Measurements from ENCODE around the gene ELFN2. TPM values are rescaled to one million over a fixed set of nuclear protein-coding genes. Genes with fewer than 3 reads are reported as not detected.

Gene ELFN2
- total RNA-seq, 1 donor from 2014 or later, result under 0.01 TPM

DNA sequence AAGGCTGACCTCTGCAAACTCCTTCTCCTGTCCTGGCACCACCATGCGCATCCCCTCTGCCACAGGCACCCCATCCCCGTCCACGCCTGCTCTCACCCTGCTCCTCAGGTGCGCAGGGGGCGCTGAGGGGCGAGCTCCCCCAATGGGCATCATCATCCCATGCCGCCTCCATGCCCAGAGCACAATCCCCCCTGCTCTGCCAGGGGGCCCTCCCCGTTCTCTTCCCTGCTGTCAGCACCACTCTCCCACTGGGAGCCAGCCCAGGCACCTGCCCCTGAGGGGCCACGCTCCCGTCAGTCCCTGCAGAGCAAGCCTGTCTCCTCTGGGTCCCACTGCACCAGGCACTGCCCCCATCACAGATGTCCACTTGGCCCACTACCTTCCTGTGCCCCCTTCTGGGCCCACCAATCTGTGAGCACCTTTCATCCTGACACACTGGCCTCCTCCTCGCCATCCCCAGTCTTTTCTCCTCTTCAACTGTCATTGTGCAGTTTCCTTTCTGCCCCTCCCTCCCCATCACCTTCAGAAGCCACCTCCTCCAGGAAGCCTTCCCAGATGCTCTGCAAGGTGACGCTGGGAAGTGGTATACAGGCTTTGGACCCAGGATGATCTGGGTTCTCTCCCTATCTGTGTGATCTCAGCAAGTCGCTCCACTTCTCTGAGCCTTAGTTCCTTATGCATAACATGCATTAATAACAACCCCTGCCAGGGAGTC is 82.4 kb downstream of the ELFN2 start:
- H3K27ac ChIP-seq (ENCODE audit: low read depth, low read length), result no peak overlapping the region
- no peaks in the 10 kb centered on the region for H3K9me3 ChIP-seq (ENCODE audit: control insufficient read depth in 3 of 3, low read length in 3 of 3)
- H3K4me1 ChIP-seq (ENCODE audit: control insufficient read depth in 3 of 3, insufficient read depth in 3 of 3, low read length in 3 of 3), result no peaks in the 10 kb centered on the region
- peaks cover 36 to 41% (median 36%) of the 10 kb centered on the region in 3 donors for H3K27me3 ChIP-seq (ENCODE audit: control insufficient read depth in 3 of 3, insufficient read depth in 3 of 3, low read length in 3 of 3)
- no peak overlapping the region for H3K4me3 ChIP-seq (ENCODE audit: low read length in 3 of 3)
- H3K36me3 ChIP-seq (ENCODE audit: control insufficient read depth in 3 of 3, insufficient read depth in 3 of 3, low read length in 3 of 3), result no peaks in the 10 kb centered on the region
- no peak overlapping the region for H3K9ac ChIP-seq (ENCODE audit: low read depth in 1 of 3, low read length in 3 of 3)

DNA sequence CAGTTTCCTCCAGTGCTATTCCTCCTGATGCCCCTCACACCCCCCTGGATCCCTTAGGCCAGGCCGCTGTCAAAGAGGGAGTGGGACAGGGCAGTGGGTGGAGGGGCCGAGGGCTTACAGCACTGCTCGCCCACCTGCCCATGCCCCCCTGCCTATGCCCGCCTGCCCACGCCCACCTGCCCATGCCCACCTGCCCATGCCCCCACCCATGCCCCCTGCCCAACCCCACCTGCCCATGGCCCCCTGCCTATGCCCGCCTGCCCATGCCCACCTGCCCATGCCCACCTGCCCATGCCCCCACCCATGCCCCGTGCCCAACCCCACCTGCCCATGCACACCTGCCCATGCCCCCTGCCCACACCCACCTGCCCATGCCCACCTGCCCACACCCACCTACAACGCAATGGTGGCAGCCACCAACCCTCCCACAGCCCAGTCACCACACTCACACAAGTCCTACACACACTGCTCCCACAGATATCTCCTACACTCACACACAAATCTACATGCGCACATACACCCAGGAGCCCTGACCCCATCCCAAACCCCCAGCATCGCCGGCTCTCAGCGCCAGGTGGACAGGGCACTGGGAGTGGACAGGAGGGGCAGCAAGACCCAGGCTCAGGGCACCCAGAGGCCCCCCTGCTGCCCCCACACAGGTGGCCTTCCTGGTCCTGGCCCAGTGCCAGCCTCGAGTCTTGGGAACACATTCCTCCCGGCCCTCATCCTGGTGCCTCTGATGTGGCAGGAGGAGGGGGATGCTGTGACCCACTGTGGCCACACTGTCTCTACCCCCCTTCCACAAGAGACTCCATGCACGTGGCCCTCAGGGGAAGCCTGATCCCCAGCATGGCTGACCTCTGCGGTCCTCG is 83.2 kb downstream of the ELFN2 start:
- Histone ChIP-seq H3K36me3 (ENCODE audit: control insufficient read depth in 3 of 3, insufficient read depth in 3 of 3, low read length in 3 of 3) (no peaks in the 10 kb centered on the region), H3K4me1 (ENCODE audit: control insufficient read depth in 3 of 3, insufficient read depth in 3 of 3, low read length in 3 of 3) (no peaks in the 10 kb centered on the region), H3K27me3 (ENCODE audit: control insufficient read depth in 3 of 3, insufficient read depth in 3 of 3, low read length in 3 of 3) (peaks cover 44 to 49% (median 44%) of the 10 kb centered on the region in 3 donors), H3K4me3 (ENCODE audit: low read length in 3 of 3) (no peak overlapping the region), H3K27ac (ENCODE audit: low read depth, low read length) (no peak overlapping the region), H3K9ac (ENCODE audit: low read depth in 1 of 3, low read length in 3 of 3) (no peak overlapping the region), H3K9me3 (ENCODE audit: control insufficient read depth in 3 of 3, low read length in 3 of 3) (no peaks in the 10 kb centered on the region)

DNA sequence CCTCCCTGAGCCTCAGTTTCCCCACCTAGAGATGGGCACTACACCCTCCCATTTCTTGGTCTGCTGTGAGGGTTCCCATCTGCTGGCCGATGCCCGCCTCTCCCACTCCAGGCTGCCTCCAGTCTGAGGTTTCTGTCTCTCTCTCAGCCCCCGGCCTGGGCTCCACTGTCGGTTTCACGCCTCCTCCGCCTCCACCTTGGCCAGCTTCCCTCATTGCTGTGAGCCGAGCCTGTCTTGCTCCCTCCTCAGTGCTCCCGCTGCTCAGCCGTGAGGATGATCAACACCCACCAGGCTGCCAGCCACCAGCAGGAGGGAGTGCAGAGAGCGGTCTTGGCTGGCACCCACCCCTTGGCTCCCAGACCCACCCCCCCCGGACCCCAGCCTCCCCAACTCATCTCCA is 83.9 kb downstream of the ELFN2 start:
- Histone ChIP-seq H3K4me1 (ENCODE audit: control insufficient read depth in 3 of 3, insufficient read depth in 3 of 3, low read length in 3 of 3) (no peaks in the 10 kb centered on the region), H3K36me3 (ENCODE audit: control insufficient read depth in 3 of 3, insufficient read depth in 3 of 3, low read length in 3 of 3) (no peaks in the 10 kb centered on the region), H3K9me3 (ENCODE audit: control insufficient read depth in 3 of 3, low read length in 3 of 3) (no peaks in the 10 kb centered on the region), H3K27me3 (ENCODE audit: control insufficient read depth in 3 of 3, insufficient read depth in 3 of 3, low read length in 3 of 3) (peaks cover 51 to 54% (median 51%) of the 10 kb centered on the region in 3 donors), H3K27ac (ENCODE audit: low read depth, low read length) (no peak overlapping the region), H3K4me3 (ENCODE audit: low read length in 3 of 3) (no peak overlapping the region), H3K9ac (ENCODE audit: low read depth in 1 of 3, low read length in 3 of 3) (no peak overlapping the region)

DNA sequence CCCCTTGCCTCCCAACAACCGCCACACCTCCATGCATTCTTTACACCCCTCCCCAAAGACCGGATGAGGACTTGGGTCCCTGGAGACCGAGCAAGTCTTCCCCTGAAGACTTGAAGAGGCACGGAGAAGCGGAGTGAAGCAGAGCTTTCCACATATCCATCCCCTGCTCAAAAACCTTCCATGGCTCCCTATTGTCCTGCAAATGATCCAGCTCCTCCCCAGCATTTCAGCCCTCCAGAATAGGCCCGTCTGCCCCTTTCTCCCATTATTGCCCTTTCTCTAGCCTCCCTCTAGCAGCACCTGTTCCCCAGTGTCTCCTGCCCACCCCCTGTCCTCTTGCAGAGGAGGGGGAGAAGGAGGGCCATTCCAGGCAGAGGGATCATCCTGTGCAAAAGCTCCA is 85.2 kb downstream of the ELFN2 start:
- Histone ChIP-seq H3K9ac (ENCODE audit: low read depth in 1 of 3, low read length in 3 of 3) (no peak overlapping the region), H3K9me3 (ENCODE audit: control insufficient read depth in 3 of 3, low read length in 3 of 3) (no peaks in the 10 kb centered on the region), H3K4me1 (ENCODE audit: control insufficient read depth in 3 of 3, insufficient read depth in 3 of 3, low read length in 3 of 3) (no peaks in the 10 kb centered on the region), H3K36me3 (ENCODE audit: control insufficient read depth in 3 of 3, insufficient read depth in 3 of 3, low read length in 3 of 3) (no peaks in the 10 kb centered on the region), H3K27ac (ENCODE audit: low read depth, low read length) (no peak overlapping the region), H3K4me3 (ENCODE audit: low read length in 3 of 3) (no peak overlapping the region), H3K27me3 (ENCODE audit: control insufficient read depth in 3 of 3, insufficient read depth in 3 of 3, low read length in 3 of 3) (peaks cover 58 to 65% (median 59%) of the 10 kb centered on the region in 3 donors)

DNA sequence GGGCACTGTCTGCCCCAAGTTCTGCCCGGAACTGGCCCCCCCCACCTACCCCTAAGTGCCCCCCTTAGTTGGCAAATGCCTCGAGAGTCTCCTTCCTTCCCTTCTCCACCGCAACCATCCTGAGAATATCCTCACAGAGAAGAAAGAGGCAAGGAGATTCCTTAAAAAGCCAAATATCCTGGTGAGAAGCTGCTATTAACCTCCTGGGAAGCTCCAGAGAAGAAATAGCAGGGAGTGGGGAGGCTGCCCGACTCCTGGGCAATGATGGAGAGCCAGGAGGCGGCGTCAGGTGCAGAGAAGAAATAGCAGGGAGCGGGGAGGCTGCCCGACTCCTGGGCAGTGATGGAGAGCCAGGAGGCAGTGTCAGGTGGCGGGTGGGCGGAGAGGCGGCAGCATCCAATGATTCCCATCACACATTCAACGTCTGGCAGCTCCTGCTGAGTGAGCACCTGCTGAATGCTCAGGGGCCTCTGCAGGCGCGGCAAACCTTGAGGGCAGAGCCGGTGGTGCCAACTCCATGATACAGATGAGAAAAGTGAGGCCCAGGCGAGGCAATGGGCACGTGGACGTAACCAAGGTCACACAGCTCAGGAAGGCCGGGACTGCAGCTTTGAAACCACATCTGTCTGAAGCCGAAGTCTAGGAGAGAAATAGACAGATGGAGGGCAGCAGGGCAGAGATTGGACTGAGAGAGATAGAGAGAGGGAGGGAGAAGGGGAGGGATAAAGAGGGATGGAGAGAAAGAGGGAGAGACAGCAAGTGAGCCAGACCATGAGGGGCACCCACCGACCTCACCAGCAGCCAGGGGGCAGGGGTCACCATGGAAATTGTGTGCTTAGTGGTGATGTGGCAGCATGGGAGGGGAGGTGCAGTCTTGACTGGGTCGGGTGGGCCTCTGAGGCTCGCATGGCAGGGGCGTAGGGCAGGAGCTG is 86.7 kb downstream of the ELFN2 start:
- peaks cover 68 to 72% (median 70%) of the 10 kb centered on the region in 3 donors for H3K27me3 ChIP-seq (ENCODE audit: control insufficient read depth in 3 of 3, insufficient read depth in 3 of 3, low read length in 3 of 3)
- no peaks in the 10 kb centered on the region for H3K4me1 ChIP-seq (ENCODE audit: control insufficient read depth in 3 of 3, insufficient read depth in 3 of 3, low read length in 3 of 3)
- no peaks in the 10 kb centered on the region for H3K36me3 ChIP-seq (ENCODE audit: control insufficient read depth in 3 of 3, insufficient read depth in 3 of 3, low read length in 3 of 3)
- H3K27ac ChIP-seq (ENCODE audit: low read depth, low read length), result no peak overlapping the region
- no peak overlapping the region for H3K9ac ChIP-seq (ENCODE audit: low read depth in 1 of 3, low read length in 3 of 3)
- no peaks in the 10 kb centered on the region for H3K9me3 ChIP-seq (ENCODE audit: control insufficient read depth in 3 of 3, low read length in 3 of 3)
- H3K4me3 ChIP-seq (ENCODE audit: low read length in 3 of 3), result no peak overlapping the region

DNA sequence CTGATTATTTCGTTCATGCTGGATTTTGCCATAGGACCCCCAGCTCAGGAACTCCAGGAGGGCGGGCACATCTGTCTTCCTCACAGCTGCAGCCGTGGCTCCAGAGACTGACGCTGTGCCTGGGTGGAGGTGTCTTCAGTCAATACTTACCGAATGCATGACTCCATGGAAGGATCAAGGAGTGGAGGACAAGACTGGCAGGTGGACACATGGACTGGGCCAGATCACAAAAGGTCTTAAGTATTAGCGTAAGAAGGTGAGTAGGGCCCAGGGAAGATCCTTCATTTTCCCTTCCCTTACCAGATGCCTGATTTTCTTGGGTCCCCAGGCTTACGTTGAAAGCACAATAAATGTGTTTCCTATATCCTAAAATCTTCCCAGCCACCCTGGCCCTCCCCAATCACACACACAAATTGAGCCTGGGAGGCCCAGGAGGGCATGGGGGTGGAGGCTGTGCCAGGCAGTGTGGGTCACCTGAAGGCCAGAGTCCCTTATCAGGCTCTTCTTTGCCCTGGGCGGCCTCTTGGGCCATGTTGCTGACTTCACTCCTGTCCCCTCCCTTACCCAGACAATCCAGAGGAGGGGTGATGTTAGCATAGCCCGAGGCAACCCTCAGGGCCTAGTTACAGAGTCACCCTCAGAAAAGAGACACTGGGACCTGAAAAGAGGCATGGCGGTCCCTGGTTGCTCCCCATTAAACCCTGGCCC is 88.6 kb downstream of the ELFN2 start:
- no peaks in the 10 kb centered on the region for H3K9me3 ChIP-seq (ENCODE audit: control insufficient read depth in 3 of 3, low read length in 3 of 3)
- no peak overlapping the region for H3K4me3 ChIP-seq (ENCODE audit: low read length in 3 of 3)
- no peaks in the 10 kb centered on the region for H3K4me1 ChIP-seq (ENCODE audit: control insufficient read depth in 3 of 3, insufficient read depth in 3 of 3, low read length in 3 of 3)
- peaks cover 74 to 81% (median 77%) of the 10 kb centered on the region in 3 donors for H3K27me3 ChIP-seq (ENCODE audit: control insufficient read depth in 3 of 3, insufficient read depth in 3 of 3, low read length in 3 of 3)
- H3K9ac ChIP-seq (ENCODE audit: low read depth in 1 of 3, low read length in 3 of 3), result no peak overlapping the region
- no peaks in the 10 kb centered on the region for H3K36me3 ChIP-seq (ENCODE audit: control insufficient read depth in 3 of 3, insufficient read depth in 3 of 3, low read length in 3 of 3)
- H3K27ac ChIP-seq (ENCODE audit: low read depth, low read length), result no peak overlapping the region

DNA sequence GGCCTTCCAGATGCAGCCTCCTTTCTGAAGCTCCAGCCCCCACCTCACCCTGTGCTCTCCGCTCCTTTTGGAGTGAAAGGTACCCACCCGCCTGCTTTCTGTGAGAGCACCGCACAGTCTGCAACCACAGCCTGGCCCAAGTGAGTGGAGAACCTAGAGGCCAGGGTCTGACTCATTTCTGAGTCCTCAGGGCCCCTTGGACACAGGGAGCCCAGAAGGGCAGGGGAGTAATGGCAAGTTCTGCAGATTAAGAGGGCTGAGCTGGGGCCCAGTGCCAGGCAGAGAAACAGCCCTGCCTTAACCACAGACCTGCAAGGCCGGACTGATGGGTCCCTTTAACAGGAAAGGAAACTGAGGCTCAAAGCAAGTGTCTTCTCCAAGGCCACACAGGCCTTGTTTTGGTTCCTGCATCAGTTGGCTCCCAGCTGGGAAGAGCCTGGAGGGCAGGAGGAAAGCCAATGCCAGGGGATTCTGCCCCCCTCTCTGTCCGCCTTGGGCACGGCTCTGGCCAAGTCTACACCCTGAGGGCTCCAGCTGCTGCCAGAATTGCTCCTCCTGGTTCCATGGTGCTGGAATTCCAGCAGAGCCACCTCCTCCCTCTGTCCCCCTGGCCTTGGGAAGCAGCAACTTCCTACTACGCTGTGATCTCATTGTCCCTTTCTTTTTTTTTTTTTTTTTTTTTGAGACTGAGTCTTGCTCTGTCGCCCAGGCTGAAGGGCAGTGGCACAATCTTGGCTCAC is 89.9 kb downstream of the ELFN2 start:
- H3K4me1 ChIP-seq (ENCODE audit: control insufficient read depth in 3 of 3, insufficient read depth in 3 of 3, low read length in 3 of 3), result no peaks in the 10 kb centered on the region
- H3K27me3 ChIP-seq (ENCODE audit: control insufficient read depth in 3 of 3, insufficient read depth in 3 of 3, low read length in 3 of 3), result peaks cover 79 to 84% (median 82%) of the 10 kb centered on the region in 3 donors
- H3K9ac ChIP-seq (ENCODE audit: low read depth in 1 of 3, low read length in 3 of 3), result no peak overlapping the region
- no peaks in the 10 kb centered on the region for H3K36me3 ChIP-seq (ENCODE audit: control insufficient read depth in 3 of 3, insufficient read depth in 3 of 3, low read length in 3 of 3)
- no peaks in the 10 kb centered on the region for H3K9me3 ChIP-seq (ENCODE audit: control insufficient read depth in 3 of 3, low read length in 3 of 3)
- H3K27ac ChIP-seq (ENCODE audit: low read depth, low read length), result no peak overlapping the region
- no peak overlapping the region for H3K4me3 ChIP-seq (ENCODE audit: low read length in 3 of 3)

DNA sequence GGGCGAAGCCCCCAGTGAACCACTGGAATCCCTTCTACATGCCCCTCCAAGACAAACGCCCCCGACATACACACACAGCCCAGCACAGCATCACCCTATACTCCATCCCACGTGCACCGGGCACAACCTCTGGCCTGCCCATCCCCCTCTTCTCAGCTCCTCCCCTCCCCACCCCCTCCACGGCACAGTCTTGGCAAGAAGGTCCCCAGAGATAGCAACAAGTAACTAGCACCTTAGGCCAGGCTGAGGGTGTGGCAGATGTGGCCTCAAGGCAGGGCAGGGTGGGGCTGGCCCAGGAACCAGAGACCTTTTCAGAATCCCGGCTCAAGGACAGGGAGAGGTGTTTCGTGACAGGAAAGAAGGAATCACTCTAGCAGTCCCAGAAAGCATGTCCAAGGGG is 90.7 kb downstream of the ELFN2 start:
- Histone ChIP-seq H3K27ac (ENCODE audit: low read depth, low read length) (no peak overlapping the region), H3K9me3 (ENCODE audit: control insufficient read depth in 3 of 3, low read length in 3 of 3) (no peaks in the 10 kb centered on the region), H3K36me3 (ENCODE audit: control insufficient read depth in 3 of 3, insufficient read depth in 3 of 3, low read length in 3 of 3) (no peaks in the 10 kb centered on the region), H3K4me3 (ENCODE audit: low read length in 3 of 3) (no peak overlapping the region), H3K4me1 (ENCODE audit: control insufficient read depth in 3 of 3, insufficient read depth in 3 of 3, low read length in 3 of 3) (no peaks in the 10 kb centered on the region), H3K9ac (ENCODE audit: low read depth in 1 of 3, low read length in 3 of 3) (no peak overlapping the region), H3K27me3 (ENCODE audit: control insufficient read depth in 3 of 3, insufficient read depth in 3 of 3, low read length in 3 of 3) (peaks cover 82 to 89% (median 84%) of the 10 kb centered on the region in 3 donors)

DNA sequence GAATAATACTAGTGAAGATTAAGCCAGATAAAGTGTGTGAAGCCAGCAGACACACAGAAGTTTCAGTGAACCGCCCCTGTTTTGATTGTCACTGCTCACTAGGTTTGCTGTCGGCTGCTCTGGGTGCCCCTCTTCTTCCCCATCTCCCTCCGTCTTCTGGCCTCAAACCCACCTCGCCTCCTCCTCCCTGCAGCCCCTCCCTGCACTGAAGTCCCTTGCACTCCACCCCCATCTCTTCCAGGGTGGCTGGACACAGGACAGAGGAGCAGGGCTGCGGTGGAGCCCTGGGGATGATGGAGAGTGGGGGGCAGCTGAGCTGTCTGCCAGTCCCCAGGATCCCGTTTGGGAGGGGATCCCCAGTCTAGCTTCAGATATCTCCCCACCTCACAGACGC is 91.5 kb downstream of the ELFN2 start:
- no peak overlapping the region for H3K4me3 ChIP-seq (ENCODE audit: low read length in 3 of 3)
- H3K4me1 ChIP-seq (ENCODE audit: control insufficient read depth in 3 of 3, insufficient read depth in 3 of 3, low read length in 3 of 3), result no peaks in the 10 kb centered on the region
- H3K36me3 ChIP-seq (ENCODE audit: control insufficient read depth in 3 of 3, insufficient read depth in 3 of 3, low read length in 3 of 3), result no peaks in the 10 kb centered on the region
- no peak overlapping the region for H3K9ac ChIP-seq (ENCODE audit: low read depth in 1 of 3, low read length in 3 of 3)
- H3K9me3 ChIP-seq (ENCODE audit: control insufficient read depth in 3 of 3, low read length in 3 of 3), result no peaks in the 10 kb centered on the region
- H3K27me3 ChIP-seq (ENCODE audit: control insufficient read depth in 3 of 3, insufficient read depth in 3 of 3, low read length in 3 of 3), result peaks cover 82 to 89% (median 88%) of the 10 kb centered on the region in 3 donors
- no peak overlapping the region for H3K27ac ChIP-seq (ENCODE audit: low read depth, low read length)

All from skeletal muscle tissue (tissue), 4 donors.